ENCODE data around the gene CNTF. TPM values are rescaled to one million over a fixed set of nuclear protein-coding genes. Genes with fewer than 3 reads are reported as not detected.

The CNTF gene
- total and polyA plus RNA-seq, 12 donors = 0.15 to 1.6 (median 1.1) TPM

GRCh38 chr11:58640386-58641023 lies 18.0 kb downstream of the CNTF start:
- intact Hi-C loops (cut with DNase I) = no loop called here
- ATAC-seq (peak in 4 of 8 donors; percentile 52 to 81 (median 56)), DNase-seq (no peak)
- H3K9me3 ChIP-seq = peaks cover 0 to 3% (median 0%) of the 10 kb centered on the region in 11 donors
- H3K4me1 ChIP-seq = peaks cover 0 to 21% (median 15%) of the 10 kb centered on the region in 9 donors
- no peak overlapping the region for H3K4me3 ChIP-seq
- H3K27ac ChIP-seq = peak overlapping the region in 1 of 10 donors; percentile 27
- no peaks in the 10 kb centered on the region for H3K36me3 ChIP-seq
- H3K27me3 ChIP-seq = no peaks in the 10 kb centered on the region
- WGBS, 2 donors = 4 to 6% methylated on average over 1 of the region's 1 CpG
- no peak for TF ChIP-seq CTCF (IDR thresholded peaks at IDR 0.05)

GRCh38 chr11:58641341-58641740 lies 18.9 kb downstream of the CNTF start:
- Histone ChIP-seq H3K36me3 (no peaks in the 10 kb centered on the region), H3K4me3 (no peak overlapping the region), H3K27me3 (no peaks in the 10 kb centered on the region), H3K4me1 (peaks cover 0 to 21% (median 15%) of the 10 kb centered on the region in 9 donors), H3K9me3 (peaks cover 0 to 10% (median 0%) of the 10 kb centered on the region in 11 donors), H3K27ac (no peak overlapping the region)
- no peak for DNase-seq
- intact Hi-C loops (cut with DNase I) = no loop called here
- no peak for TF ChIP-seq CTCF (IDR thresholded peaks at IDR 0.05)
- no peak for ATAC-seq
- 74 to 78% methylated on average over 3 of the region's 3 CpGs for WGBS, 2 donors

DNA sequence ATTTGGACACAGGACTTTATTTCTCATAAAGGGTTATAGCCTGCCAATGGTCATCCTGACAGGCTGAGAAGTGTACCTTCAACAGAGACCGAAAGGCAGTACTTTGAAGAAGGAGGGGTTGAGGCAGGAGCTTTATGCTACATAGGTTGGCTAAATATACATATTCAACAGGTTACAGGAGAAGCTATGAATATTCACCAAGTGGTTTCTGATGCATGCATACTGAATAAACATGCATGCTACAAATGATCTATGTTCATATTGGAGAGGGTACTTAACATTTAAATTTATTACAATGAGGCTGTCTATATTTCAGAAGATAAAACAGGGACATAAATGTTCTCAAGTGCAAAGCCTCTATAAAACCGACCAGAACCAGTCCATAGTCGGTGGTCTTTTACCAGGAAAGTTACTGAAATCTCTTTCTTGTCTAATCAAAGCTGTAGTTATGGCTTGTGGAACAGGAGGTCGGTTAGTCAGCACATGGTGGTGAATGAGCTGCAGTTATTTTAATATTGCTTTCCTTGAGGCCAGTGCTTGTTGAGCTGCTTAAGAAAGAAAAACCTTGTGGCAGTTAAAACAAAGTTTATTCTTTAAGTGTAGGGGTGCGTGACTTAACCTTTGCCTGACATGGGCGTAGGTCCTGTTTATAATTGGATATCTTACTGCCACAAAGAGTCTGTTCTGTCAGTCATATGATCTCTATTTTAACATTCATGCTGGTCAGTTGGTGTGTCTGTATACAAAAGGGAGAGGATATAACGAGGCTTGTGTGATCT lies 19.5 kb downstream of the CNTF start:
- DNase-seq = no peak
- ATAC-seq = no peak
- Histone ChIP-seq H3K4me1 (peaks cover 0 to 21% (median 15%) of the 10 kb centered on the region in 9 donors), H3K27ac (no peak overlapping the region), H3K4me3 (no peak overlapping the region), H3K36me3 (no peaks in the 10 kb centered on the region), H3K9me3 (peaks cover 0 to 10% (median 0%) of the 10 kb centered on the region in 11 donors), H3K27me3 (no peaks in the 10 kb centered on the region)
- TF ChIP-seq CTCF (IDR thresholded peaks at IDR 0.05) = no peak
- WGBS, 2 donors = 77 to 79% methylated on average over 7 of the region's 7 CpGs
- intact Hi-C loops (cut with DNase I) = no loop called here

DNA sequence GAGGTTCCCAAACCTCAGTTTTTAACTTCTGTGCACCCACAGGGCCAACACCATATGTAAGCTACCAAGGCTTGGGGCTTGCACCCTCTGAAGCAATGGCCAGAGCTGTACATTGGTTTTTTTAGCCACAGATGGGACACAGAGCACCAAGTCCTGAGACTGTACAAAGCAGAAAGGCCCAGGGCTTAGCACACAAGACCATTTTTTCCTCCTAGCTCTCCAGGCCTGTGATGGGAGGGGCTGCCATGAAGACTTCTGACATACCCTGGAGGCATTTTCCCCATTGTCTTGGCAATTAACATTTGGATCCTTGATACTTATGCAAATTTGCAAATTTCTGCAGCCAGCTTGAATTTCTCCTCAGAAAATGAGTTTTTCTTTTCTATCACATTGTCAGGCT lies 23.4 kb downstream of the CNTF start:
- peaks cover 0 to 10% (median 0%) of the 10 kb centered on the region in 11 donors for H3K9me3 ChIP-seq
- no peak for TF ChIP-seq CTCF (IDR thresholded peaks at IDR 0.05)
- H3K4me3 ChIP-seq = no peak overlapping the region

More for the DNA sequence above, 23.4 kb downstream of the CNTF start:
- H3K27me3 ChIP-seq = no peaks in the 10 kb centered on the region
- H3K27ac ChIP-seq = no peak overlapping the region
- ATAC-seq (no peak), DNase-seq (no peak)
- intact Hi-C loops (cut with DNase I) = no loop called here
- H3K36me3 ChIP-seq = no peaks in the 10 kb centered on the region
- H3K4me1 ChIP-seq = peaks cover 0 to 18% (median 5%) of the 10 kb centered on the region in 9 donors

Data from heart right ventricle (tissue), 16 donors.